ENCODE data around the gene OR11A1.

- no peak for TF ChIP-seq GATA2 (IDR thresholded peaks at IDR 0.05; ENCODE audit: low read depth, low read length)
- no peak for TF ChIP-seq GATA3 (IDR thresholded peaks at IDR 0.05; ENCODE audit: low read depth, low read length)
Observed at GRCh38 chr6:29501106-29501505, 44.2 kb upstream of the OR11A1 start.

Measured in SH-SY5Y (cell line).